Brain microvascular endothelial cell (primary cell): ENCODE data around the gene EXOC6B.

Experiments
- DNase-seq: peaks from one replicate; pipeline ENCODE4 v3.0.0-alpha.2; 2020
- H3K27ac ChIP-seq: fragments of 250-450 bp; sonication (Bioruptor Pico); 2 replicates; pipeline ENCODE4 v1.5.1; 2020; ENCODE audit warnings: mild to moderate bottlenecking, moderate library complexity
- H3K27me3 ChIP-seq: fragments of 250-450 bp; sonication (Bioruptor Pico); replicated peaks from 2 replicates; pipeline ENCODE4 v1.5.1; 2020; ENCODE audit warnings: mild to moderate bottlenecking
- H3K36me3 ChIP-seq: fragments of 250-450 bp; sonication (Bioruptor Pico); replicated peaks from 2 replicates; pipeline ENCODE4 v1.5.1; 2020; ENCODE audit warnings: mild to moderate bottlenecking
- H3K4me3 ChIP-seq: 2 replicates; pipeline ENCODE4 v1.5.1; 2011; ENCODE audit warnings: low read depth, mild to moderate bottlenecking, control low read depth, low read length, moderate library complexity
- CTCF ChIP-seq: IDR thresholded peaks from 2 replicates; pipeline ENCODE4 v1.5.1; 2011; ENCODE audit warnings: low read depth, mild to moderate bottlenecking, moderate library complexity, low read length, control low read depth, inconsistent platforms; ENCODE audit errors: missing control alignments
- in situ Hi-C: cut with HindIII; loops from 2 replicates; pipeline ENCODE4 v1.10.0; 2017; ENCODE audit warnings: low sequenced_read_pairs, low pct_ligation_motif_present

EXOC6B gene

GRCh38 chr2:72325592-72326422 is 500.0 kb downstream of the EXOC6B start:
- peak; percentile 6 for DNase-seq
- Histone ChIP-seq H3K4me3 (no peak overlapping the region), H3K27me3 (no peaks in the 10 kb centered on the region), H3K36me3 (no peaks in the 10 kb centered on the region), H3K27ac (no peak overlapping the region)
- peak; percentile 83 for TF ChIP-seq CTCF
- in situ Hi-C loops, result no loop called here

- no peak for TF ChIP-seq CTCF
- H3K27ac ChIP-seq, result no peak overlapping the region
- H3K4me3 ChIP-seq, result no peak overlapping the region
- no peaks in the 10 kb centered on the region for H3K36me3 ChIP-seq
- DNase-seq, result no peak
- no peaks in the 10 kb centered on the region for H3K27me3 ChIP-seq
- in situ Hi-C loops, result no loop called here
Measured at GRCh38 chr2:72316774-72317173, 509.1 kb downstream of the EXOC6B start.

- Histone ChIP-seq H3K27me3 (no peaks in the 10 kb centered on the region), H3K36me3 (no peaks in the 10 kb centered on the region), H3K27ac (no peak overlapping the region), H3K4me3 (no peak overlapping the region)
- in situ Hi-C loops, result no loop called here
- TF ChIP-seq CTCF, result no peak
- no peak for DNase-seq
Measured at GRCh38 chr2:72300147-72300684, 525.6 kb downstream of the EXOC6B start.

- no peak overlapping the region for H3K4me3 ChIP-seq
- no peaks in the 10 kb centered on the region for H3K36me3 ChIP-seq
- in situ Hi-C loops, result no loop called here
- no peaks in the 10 kb centered on the region for H3K27me3 ChIP-seq
- no peak for TF ChIP-seq CTCF
- H3K27ac ChIP-seq, result no peak overlapping the region
- DNase-seq, result no peak
Measured at GRCh38 chr2:72293620-72294019, 532.2 kb downstream of the EXOC6B start.

GRCh38 chr2:72292433-72292832 is 533.4 kb downstream of the EXOC6B start:
- Histone ChIP-seq H3K36me3 (no peaks in the 10 kb centered on the region), H3K4me3 (no peak overlapping the region), H3K27ac (no peak overlapping the region), H3K27me3 (no peaks in the 10 kb centered on the region)
- TF ChIP-seq CTCF, result no peak
- peak; percentile 38 for DNase-seq
- in situ Hi-C loops, result no loop called here

GRCh38 chr2:72291059-72291458 is 534.8 kb downstream of the EXOC6B start:
- Histone ChIP-seq H3K27ac (no peak overlapping the region), H3K36me3 (no peaks in the 10 kb centered on the region), H3K4me3 (no peak overlapping the region), H3K27me3 (no peaks in the 10 kb centered on the region)
- in situ Hi-C loops, result no loop called here
- peak; percentile 49 for DNase-seq
- TF ChIP-seq CTCF, result no peak
